ENCODE data around the gene TP63.

The TP63 gene

GRCh38 chr3:189944285-189945145, 313.3 kb downstream of the TP63 start:
- peak; percentile 38 for DNase-seq

GRCh38 chr3:189945935-189946709, 314.9 kb downstream of the TP63 start:
- DNase-seq = no peak
